Mucosa of stomach (tissue), 1 donor: Measurements from ENCODE around the gene CRYBA4.

Experiments used
- H3K27me3 ChIP-seq: one replicate; pipeline ENCODE4 v1.7.0; 2013; ENCODE audit warnings: mild to moderate bottlenecking, low read length; ENCODE audit not compliant: control insufficient read depth, insufficient read depth
- H3K36me3 ChIP-seq: one replicate; pipeline ENCODE4 v1.7.0; 2013; ENCODE audit warnings: low read length; ENCODE audit not compliant: control insufficient read depth, insufficient read depth
- H3K4me1 ChIP-seq: one replicate; pipeline ENCODE4 v1.7.0; 2013; ENCODE audit warnings: mild to moderate bottlenecking, low read length; ENCODE audit not compliant: control insufficient read depth, insufficient read depth
- H3K4me3 ChIP-seq: one replicate; pipeline ENCODE4 v1.7.0; 2013; ENCODE audit warnings: low read length
- H3K9ac ChIP-seq: one replicate; pipeline ENCODE4 v1.7.0; 2013; ENCODE audit warnings: mild to moderate bottlenecking, low read length, moderate library complexity
- H3K9me3 ChIP-seq: one replicate; pipeline ENCODE4 v1.7.0; 2013; ENCODE audit warnings: mild to moderate bottlenecking, low read length, moderate library complexity; ENCODE audit not compliant: control insufficient read depth
- donor health status: Pancreatic carcinoma.

Gene CRYBA4

DNA sequence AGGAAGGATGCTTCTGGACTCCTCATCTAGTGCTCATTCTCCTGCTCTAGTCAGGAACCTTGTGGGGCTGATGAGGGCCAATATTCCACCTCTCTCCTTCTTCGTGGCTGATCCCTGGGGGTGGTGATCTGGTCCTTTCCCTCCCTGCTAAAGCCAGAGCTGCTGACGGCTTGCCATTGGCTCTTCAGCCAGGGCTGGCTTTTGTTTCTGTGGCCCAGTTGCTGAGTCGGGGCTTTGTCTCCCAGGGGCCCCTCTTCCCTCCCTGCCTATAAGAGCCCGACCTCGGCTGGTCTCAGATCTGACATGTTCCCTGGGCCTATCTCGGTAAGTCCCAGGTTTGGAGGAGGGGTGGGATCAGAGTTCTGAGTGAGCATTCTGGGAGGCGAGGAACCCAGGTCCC lies at the start of gene CRYBA4:
Gene CRYBA4, plus strand, starts transcription at position 301 of the 400 bp plus-strand sequence. CDS start 634 bp downstream, outside the sequence.
- Histone ChIP-seq H3K36me3 (no peaks in the 10 kb centered on the region), H3K4me1 (peaks cover 4% of the 10 kb centered on the region), H3K4me3 (no peak within 1 kb of the TSS), H3K9me3 (no peaks in the 10 kb centered on the region), H3K27me3 (peaks cover 4% of the 10 kb centered on the region), H3K9ac (no peak within 1 kb of the TSS)

- no peaks in the 10 kb centered on the region for H3K27me3 ChIP-seq
- no peaks in the 10 kb centered on the region for H3K9me3 ChIP-seq
- no peak overlapping the region for H3K9ac ChIP-seq
- no peaks in the 10 kb centered on the region for H3K4me1 ChIP-seq
- H3K36me3 ChIP-seq = no peaks in the 10 kb centered on the region
- no peak overlapping the region for H3K4me3 ChIP-seq
These were observed 48.6 kb upstream of the CRYBA4 start for GRCh38 chr22:26573026-26573662.

- Histone ChIP-seq H3K9ac (no peak overlapping the region), H3K4me3 (no peak overlapping the region), H3K4me1 (no peaks in the 10 kb centered on the region)
These were observed 47.6 kb upstream of the CRYBA4 start for GRCh38 chr22:26574001-26574723.

GRCh38 chr22:26576026-26576680 lies 45.6 kb upstream of the CRYBA4 start:
- H3K27me3 ChIP-seq = no peaks in the 10 kb centered on the region
- H3K9me3 ChIP-seq = no peaks in the 10 kb centered on the region
- no peak overlapping the region for H3K9ac ChIP-seq
- H3K36me3 ChIP-seq = no peaks in the 10 kb centered on the region
- H3K4me1 ChIP-seq = no peaks in the 10 kb centered on the region
- no peak overlapping the region for H3K4me3 ChIP-seq

More at GRCh38 chr22:26574001-26574723, 47.6 kb upstream of the CRYBA4 start:
- H3K36me3 ChIP-seq = no peaks in the 10 kb centered on the region
- no peaks in the 10 kb centered on the region for H3K27me3 ChIP-seq
- H3K9me3 ChIP-seq = no peaks in the 10 kb centered on the region

GRCh38 chr22:26577081-26577480 lies 44.7 kb upstream of the CRYBA4 start:
- no peaks in the 10 kb centered on the region for H3K36me3 ChIP-seq
- no peak overlapping the region for H3K4me3 ChIP-seq
- no peaks in the 10 kb centered on the region for H3K4me1 ChIP-seq
- H3K27me3 ChIP-seq = no peaks in the 10 kb centered on the region
- no peak overlapping the region for H3K9ac ChIP-seq
- no peaks in the 10 kb centered on the region for H3K9me3 ChIP-seq

- Histone ChIP-seq H3K27me3 (no peaks in the 10 kb centered on the region), H3K9ac (no peak overlapping the region), H3K4me3 (no peak overlapping the region), H3K4me1 (no peaks in the 10 kb centered on the region), H3K36me3 (no peaks in the 10 kb centered on the region), H3K9me3 (no peaks in the 10 kb centered on the region)
These were observed 42.4 kb upstream of the CRYBA4 start for GRCh38 chr22:26579331-26579886.

- H3K36me3 ChIP-seq = no peaks in the 10 kb centered on the region
- no peak overlapping the region for H3K4me3 ChIP-seq
These were observed 41.4 kb upstream of the CRYBA4 start for GRCh38 chr22:26580240-26580962.

GRCh38 chr22:26581026-26581425 lies 40.7 kb upstream of the CRYBA4 start:
- no peaks in the 10 kb centered on the region for H3K27me3 ChIP-seq
- no peaks in the 10 kb centered on the region for H3K36me3 ChIP-seq
- H3K9ac ChIP-seq = no peak overlapping the region
- no peak overlapping the region for H3K4me3 ChIP-seq
- H3K4me1 ChIP-seq = no peaks in the 10 kb centered on the region
- no peaks in the 10 kb centered on the region for H3K9me3 ChIP-seq

More at GRCh38 chr22:26580240-26580962, 41.4 kb upstream of the CRYBA4 start:
- Histone ChIP-seq H3K4me1 (no peaks in the 10 kb centered on the region), H3K9me3 (no peaks in the 10 kb centered on the region), H3K9ac (no peak overlapping the region), H3K27me3 (no peaks in the 10 kb centered on the region)

GRCh38 chr22:26581633-26582168 lies 40.1 kb upstream of the CRYBA4 start:
- no peak overlapping the region for H3K9ac ChIP-seq
- no peaks in the 10 kb centered on the region for H3K27me3 ChIP-seq
- H3K4me1 ChIP-seq = no peaks in the 10 kb centered on the region
- H3K9me3 ChIP-seq = no peaks in the 10 kb centered on the region
- no peak overlapping the region for H3K4me3 ChIP-seq
- H3K36me3 ChIP-seq = no peaks in the 10 kb centered on the region

- no peak overlapping the region for H3K4me3 ChIP-seq
- peaks cover 1% of the 10 kb centered on the region for H3K4me1 ChIP-seq
- H3K27me3 ChIP-seq = no peaks in the 10 kb centered on the region
- H3K9me3 ChIP-seq = no peaks in the 10 kb centered on the region
- no peak overlapping the region for H3K9ac ChIP-seq
- no peaks in the 10 kb centered on the region for H3K36me3 ChIP-seq
These were observed 37.8 kb upstream of the CRYBA4 start for GRCh38 chr22:26584010-26584409.

DNA sequence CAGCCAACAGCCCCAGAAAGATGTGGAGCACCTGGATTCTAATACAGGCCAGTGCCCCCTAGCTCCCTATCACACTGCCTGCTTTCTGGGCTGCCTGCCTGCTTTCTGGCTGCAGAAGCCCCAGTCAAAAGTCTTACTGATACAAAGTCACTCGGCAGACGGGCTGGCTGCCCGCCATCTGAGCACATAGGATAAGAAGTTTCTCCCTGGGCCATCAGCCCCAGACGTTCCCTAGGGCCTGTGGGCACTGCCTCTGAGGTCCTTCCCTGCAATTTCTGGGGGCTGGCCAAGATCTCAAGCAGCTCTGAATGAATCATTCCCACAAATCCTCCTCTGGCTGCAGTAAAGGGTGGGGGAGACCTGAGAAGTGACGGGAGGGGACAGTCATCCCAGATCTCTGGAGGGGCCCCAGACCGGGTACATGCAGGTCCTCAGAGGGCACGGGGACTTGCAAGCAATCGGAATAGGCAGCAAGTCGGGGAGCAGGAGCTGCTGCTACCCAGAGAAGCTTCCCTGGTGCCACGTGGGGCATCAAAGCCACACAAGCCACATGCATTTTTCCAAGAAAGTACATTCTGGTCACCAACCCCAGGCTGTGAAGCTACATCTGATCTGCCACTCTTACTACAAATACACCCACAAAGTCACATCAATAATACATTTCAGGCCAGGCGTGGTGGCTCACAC lies 36.5 kb upstream of the CRYBA4 start:
- no peaks in the 10 kb centered on the region for H3K36me3 ChIP-seq
- no peak overlapping the region for H3K4me3 ChIP-seq
- no peaks in the 10 kb centered on the region for H3K9me3 ChIP-seq
- peaks cover 5% of the 10 kb centered on the region for H3K4me1 ChIP-seq
- no peak overlapping the region for H3K9ac ChIP-seq
- no peaks in the 10 kb centered on the region for H3K27me3 ChIP-seq
